Keratinocyte (primary cell): Measurements from ENCODE around the gene ZBTB7B. TPM values are rescaled to one million over a fixed set of nuclear protein-coding genes. Genes with fewer than 3 reads are reported as not detected.

Experiments
- DNase-seq: peaks from one replicate; pipeline ENCODE4 v3.0.0-alpha.2; 2011; ENCODE audit warnings: low read depth, missing footprints, low spot score
- FAIRE-seq: peaks from 2 replicates; lab custom pipeline; 2011; peaks lifted over from hg19 to GRCh38; lab: Jason Lieb, UNC
- H2AFZ ChIP-seq: 2 replicates; pipeline ENCODE4 v1.6.0; 2012; ENCODE audit warnings: low read length, control low read depth, inconsistent platforms; ENCODE audit not compliant: control insufficient read depth
- H3K27ac ChIP-seq: 2 replicates; pipeline ENCODE4 v1.5.1; 2011; ENCODE audit warnings: low read length; ENCODE audit not compliant: control insufficient read depth, insufficient read depth
- H3K27me3 ChIP-seq: 3 replicates; pipeline ENCODE4 v1.6.0; 2011; ENCODE audit warnings: low read length; ENCODE audit not compliant: control insufficient read depth, insufficient read depth; ENCODE audit errors: extremely low read depth
- H3K36me3 ChIP-seq, 2 experiments: 2 replicates in 1 of 2; 3 replicates in 1 of 2; pipeline ENCODE4 v1.5.1; 2011; ENCODE audit warnings: low read length in 2 of 2, mild to moderate bottlenecking in 1 of 2; ENCODE audit not compliant: control insufficient read depth in 2 of 2, insufficient read depth in 2 of 2; ENCODE audit errors: extremely low read depth in 1 of 2
- H3K4me1 ChIP-seq: 3 replicates; pipeline ENCODE4 v1.5.1; 2011; ENCODE audit warnings: low read length; ENCODE audit not compliant: control insufficient read depth, insufficient read depth; ENCODE audit errors: extremely low read depth
- H3K4me2 ChIP-seq: 3 replicates; pipeline ENCODE4 v1.6.0; 2011; ENCODE audit warnings: low read depth, low read length; ENCODE audit not compliant: control insufficient read depth, insufficient read depth; ENCODE audit errors: extremely low read depth
- H3K4me3 ChIP-seq, 3 experiments: fragments of 200-600 bp in 1 of 3; sonication (generic) in 1 of 3; 2 replicates in 2 of 3; 3 replicates in 1 of 3; pipeline ENCODE4 v1.5.1; 2011 to 2016; ENCODE audit warnings: low read length in 3 of 3, mild to moderate bottlenecking in 3 of 3, control low read depth in 2 of 3, inconsistent platforms in 1 of 3, low read depth in 1 of 3, mixed read lengths in 1 of 3, mixed run types in 1 of 3, moderate library complexity in 1 of 3; ENCODE audit not compliant: control insufficient read depth in 2 of 3, insufficient read depth in 2 of 3; ENCODE audit errors: extremely low read depth in 1 of 3
- H3K79me2 ChIP-seq: 2 replicates; pipeline ENCODE4 v1.6.0; 2012; ENCODE audit warnings: low read length; ENCODE audit not compliant: control insufficient read depth, insufficient read depth
- H3K9ac ChIP-seq: 3 replicates; pipeline ENCODE4 v1.6.0; 2011; ENCODE audit warnings: low read length; ENCODE audit not compliant: control insufficient read depth, insufficient read depth; ENCODE audit errors: extremely low read depth
- H3K9me1 ChIP-seq: 3 replicates; pipeline ENCODE4 v1.6.0; 2011; ENCODE audit warnings: low read length; ENCODE audit not compliant: control insufficient read depth, insufficient read depth; ENCODE audit errors: extremely low read depth
- H3K9me3 ChIP-seq: 2 replicates; pipeline ENCODE4 v1.5.1; 2012; ENCODE audit warnings: low read depth, low read length; ENCODE audit not compliant: control insufficient read depth
- H4K20me1 ChIP-seq: 3 replicates; pipeline ENCODE4 v1.6.0; 2011; ENCODE audit warnings: low read length; ENCODE audit not compliant: control insufficient read depth, insufficient read depth; ENCODE audit errors: extremely low read depth
- CTCF ChIP-seq, 3 experiments: IDR thresholded peaks in 1 of 3; conservative IDR thresholded peaks in 1 of 3; optimal IDR thresholded peaks in 1 of 3; 2 replicates in 2 of 3; 3 replicates in 1 of 3; pipeline versions ENCODE3 to v1.5.1; 2011; ENCODE audit warnings: low read length in 3 of 3, mild to moderate bottlenecking in 3 of 3, moderate library complexity in 2 of 3, control low read depth in 1 of 3, inconsistent platforms in 1 of 3; ENCODE audit not compliant: insufficient read depth in 2 of 3; ENCODE audit errors: extremely low read depth in 1 of 3
- EZH2 ChIP-seq: IDR thresholded peaks from one replicate; pipeline ENCODE4 v1.6.1; 2012; ENCODE audit warnings: inconsistent platforms, mild to moderate bottlenecking, low read length, moderate library complexity
- dilution Hi-C: fragments of 300-500 bp; cut with MboI; formaldehyde crosslinking; loops from one replicate; pipeline ENCODE4 v1.7.0; 2020; ENCODE audit warnings: low sequenced_read_pairs; ENCODE audit not compliant: extremely low pct_ligation_motif_present
- polyA plus RNA-seq, 5 experiments: library from polyadenylated mRNA; depleted of rRNA in 3 of 5; stranded (reverse) in 3 of 5; stranded (forward) in 1 of 5; unstranded in 1 of 5; fragments of >200 nt; gene quantifications; 1 replicate in 1 of 5; 2 replicates in 3 of 5; 3 replicates in 1 of 5; pipeline versions ENCODE4 v1.2.1 to v1.2.3, GENCODE V29; 2011 to 2012; ENCODE audit warnings: missing spikeins in 2 of 5, low read depth in 1 of 5, low replicate concordance in 1 of 5

The ZBTB7B gene
- polyA plus RNA-seq, 1 donor (not counting 4 experiments of a cell fraction or from before 2014, with no cell fraction given): 20.9 TPM

- Histone ChIP-seq H3K9me3 (no peaks in the 10 kb centered on the region), H3K4me1 (peaks cover 21% of the 10 kb centered on the region), H3K27me3 (no peaks in the 10 kb centered on the region), H3K4me2 (no peak overlapping the region), H3K27ac (no peak overlapping the region), H4K20me1 (peaks cover 5% of the 10 kb centered on the region), H3K79me2 (peaks cover 19% of the 10 kb centered on the region), H3K9me1 (no peaks in the 10 kb centered on the region), H3K36me3 (peaks cover 55 to 58% of the 10 kb centered on the region in 2 experiments), H3K9ac (no peak overlapping the region), H3K4me3 (no peak overlapping the region), H2AFZ (no peak overlapping the region)
- no peak for FAIRE-seq
- DNase-seq: no peak
- TF ChIP-seq EZH2 (no peak), CTCF (optimal IDR thresholded peaks at IDR 0.05 in 1 of 3, IDR thresholded peaks at IDR 0.05 in 1 of 3, conservative IDR thresholded peaks at IDR 0.05 in 1 of 3; ENCODE audit: extremely low read depth in 1 of 3, insufficient read depth in 2 of 3, low read length in 3 of 3) (peak in 1 of 3 experiments; percentile 32)
- dilution Hi-C loops: no loop called here
Measured at GRCh38 chr1:155057788-155058211, 55.2 kb downstream of the ZBTB7B start.

GRCh38 chr1:155060736-155061135, 58.1 kb downstream of the ZBTB7B start:
- dilution Hi-C loops: no loop called here
- Histone ChIP-seq H2AFZ (no peak overlapping the region), H4K20me1 (peaks cover 5% of the 10 kb centered on the region), H3K9me3 (no peaks in the 10 kb centered on the region), H3K27me3 (no peaks in the 10 kb centered on the region), H3K4me2 (no peak overlapping the region), H3K9ac (no peak overlapping the region), H3K79me2 (peaks cover 3% of the 10 kb centered on the region), H3K27ac (no peak overlapping the region), H3K9me1 (no peaks in the 10 kb centered on the region), H3K4me3 (no peak overlapping the region), H3K36me3 (peaks cover 48 to 50% of the 10 kb centered on the region in 2 experiments), H3K4me1 (peaks cover 23% of the 10 kb centered on the region)
- DNase-seq (no peak), FAIRE-seq (no peak)
- TF ChIP-seq EZH2 (no peak), CTCF (optimal IDR thresholded peaks at IDR 0.05 in 1 of 3, IDR thresholded peaks at IDR 0.05 in 1 of 3, conservative IDR thresholded peaks at IDR 0.05 in 1 of 3; ENCODE audit: extremely low read depth in 1 of 3, insufficient read depth in 2 of 3, low read length in 3 of 3) (no peak)
